Measurements from ENCODE around the gene NCKAP1.

NCKAP1 gene

GRCh38 chr2:182946958-182947369, 91.3 kb downstream of the NCKAP1 start:
- DNase-seq: no peak

DNA sequence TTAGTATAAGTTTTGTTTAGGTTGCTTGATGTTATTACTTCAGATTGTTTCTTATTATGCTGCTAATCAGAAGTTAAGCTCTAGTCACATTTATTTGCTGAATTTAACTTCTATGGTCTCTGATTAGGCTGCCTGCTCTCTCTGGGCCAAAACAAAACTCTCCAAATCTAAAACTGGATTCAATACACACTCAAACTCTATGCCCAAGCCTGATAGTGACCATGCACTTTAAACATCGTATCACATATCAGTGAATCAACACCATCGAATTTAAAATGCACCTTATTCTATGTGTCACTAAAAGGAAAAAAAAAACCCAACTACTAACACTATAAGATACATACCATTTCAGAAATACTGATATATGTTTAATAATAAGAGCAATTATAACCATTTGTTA, 94.9 kb downstream of the NCKAP1 start:
- DNase-seq: no peak

- no peak for DNase-seq
Observed at GRCh38 chr2:182942756-182943155, 95.5 kb downstream of the NCKAP1 start.

DNA sequence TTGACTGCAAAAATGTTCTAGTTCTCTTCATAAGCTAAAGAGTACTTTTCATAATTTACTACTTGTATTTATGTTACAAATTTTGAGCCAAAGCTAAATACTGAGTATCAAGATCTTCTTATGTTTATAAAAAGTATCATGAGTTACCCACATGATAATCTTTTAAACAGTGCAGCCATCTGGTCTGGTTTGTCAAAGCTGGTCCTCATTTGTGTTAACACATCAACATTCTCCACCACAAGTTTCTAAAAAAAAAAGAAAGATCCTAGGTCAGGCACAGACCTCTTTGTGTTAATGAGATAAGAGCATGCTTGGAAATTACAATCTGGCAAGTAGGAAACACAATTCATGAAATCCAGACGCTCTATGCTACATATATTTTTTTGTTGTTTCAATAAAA, 96.3 kb downstream of the NCKAP1 start:
- no peak for DNase-seq

DNA sequence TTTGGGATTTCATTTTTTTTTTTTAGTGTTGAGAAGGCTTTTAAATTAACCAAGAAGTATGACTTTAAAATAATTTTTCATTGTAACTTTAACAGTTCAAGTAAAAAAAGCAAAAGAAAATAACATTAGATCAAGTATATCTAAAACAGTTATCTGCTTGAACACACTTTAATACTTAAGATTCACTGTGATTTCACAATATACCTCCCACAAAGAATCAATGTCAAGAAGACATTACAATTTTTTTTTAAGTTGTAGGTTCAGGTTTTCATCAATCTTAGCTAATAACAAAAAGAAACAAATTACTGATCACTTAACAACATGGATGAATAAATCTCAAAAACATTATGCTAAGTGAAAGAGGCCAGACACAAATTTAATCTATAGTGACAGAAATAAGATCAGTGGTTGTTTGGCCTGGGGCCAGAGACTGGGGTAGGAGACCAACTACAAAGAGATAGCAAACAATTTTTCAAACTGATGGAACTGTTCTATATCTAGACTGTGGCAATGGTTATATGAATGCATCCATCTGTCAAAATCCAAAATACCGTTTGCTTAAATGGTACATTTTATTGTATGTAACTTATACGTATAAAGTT, 97.0 kb downstream of the NCKAP1 start:
- DNase-seq: no peak

DNA sequence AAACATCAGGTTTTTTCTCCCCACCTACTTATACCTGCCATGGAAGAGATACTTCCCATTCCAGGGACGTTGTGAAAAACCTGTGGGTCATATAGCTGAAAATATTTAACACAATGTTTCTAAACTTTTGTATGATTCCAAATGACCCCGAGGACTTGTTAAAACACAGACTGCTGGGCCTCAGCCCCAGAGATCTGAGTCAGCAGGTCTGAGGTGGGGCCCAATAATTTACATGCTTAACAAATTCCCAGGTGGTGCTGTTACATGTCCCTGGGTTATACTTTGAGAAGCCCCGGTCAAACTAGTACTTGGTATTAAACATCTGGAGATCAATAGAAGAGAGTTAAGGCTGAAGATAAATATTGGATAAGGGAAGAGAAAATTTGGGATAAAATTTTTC, 100.4 kb downstream of the NCKAP1 start:
- no peak for DNase-seq

- DNase-seq: no peak
Observed at GRCh38 chr2:182933629-182934028, 104.6 kb downstream of the NCKAP1 start.

DNA sequence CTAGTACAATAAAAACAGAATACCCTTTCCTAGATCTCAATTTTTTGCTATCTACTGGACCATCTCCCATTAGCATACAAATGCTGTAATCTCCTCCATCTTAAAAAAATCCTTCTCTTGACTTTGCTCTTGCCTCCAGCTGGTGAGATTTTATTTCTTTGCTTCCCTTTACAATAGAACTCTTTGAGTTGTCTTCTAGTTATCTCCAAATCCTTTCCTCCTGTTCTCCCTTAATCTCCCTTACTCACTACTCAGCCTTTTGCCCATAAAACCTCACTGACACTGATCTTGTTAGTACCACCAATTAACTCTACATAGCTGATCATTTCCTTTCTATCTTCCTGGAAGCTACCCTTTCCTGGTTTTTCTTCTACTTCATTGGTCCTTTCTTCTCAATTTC, 108.3 kb downstream of the NCKAP1 start:
- no peak for DNase-seq

DNA sequence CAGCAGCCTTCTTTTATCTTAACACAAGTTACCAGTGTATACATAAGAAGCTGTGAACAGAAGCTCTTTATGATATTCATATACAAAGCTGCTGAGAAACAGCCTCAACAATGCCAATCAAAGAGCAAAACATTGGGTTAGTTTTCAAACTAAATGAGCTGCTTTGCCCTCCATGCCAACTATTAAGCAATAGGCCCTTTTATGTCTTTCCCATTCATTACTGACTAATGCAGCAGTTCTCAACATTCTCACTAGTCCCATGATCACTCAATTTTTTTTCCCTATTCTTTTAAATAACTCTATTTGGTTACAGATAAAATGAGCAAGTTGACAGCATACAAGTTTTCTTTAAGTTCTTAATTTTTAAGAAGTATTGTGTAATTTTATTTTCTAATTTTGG, 114.0 kb downstream of the NCKAP1 start:
- DNase-seq: no peak

DNA sequence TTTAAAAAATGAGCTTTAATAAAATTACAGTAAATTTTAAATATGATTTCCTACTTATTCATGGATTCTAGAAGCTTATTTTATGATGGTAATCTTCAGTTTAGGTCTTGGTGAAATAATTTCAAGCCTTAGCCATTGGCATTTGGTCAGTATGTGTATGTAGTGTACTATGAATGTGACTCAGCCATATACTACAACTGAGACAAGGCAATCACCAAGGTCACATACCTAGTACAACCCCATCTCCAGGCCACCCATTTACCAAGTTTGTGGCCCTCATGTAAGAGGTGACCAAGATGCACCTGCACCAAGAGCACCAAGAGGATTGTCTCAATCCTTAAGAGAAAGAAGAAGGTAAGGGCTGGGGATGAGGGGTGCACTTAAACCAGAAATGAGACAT, 117.0 kb downstream of the NCKAP1 start:
- DNase-seq: no peak

DNA sequence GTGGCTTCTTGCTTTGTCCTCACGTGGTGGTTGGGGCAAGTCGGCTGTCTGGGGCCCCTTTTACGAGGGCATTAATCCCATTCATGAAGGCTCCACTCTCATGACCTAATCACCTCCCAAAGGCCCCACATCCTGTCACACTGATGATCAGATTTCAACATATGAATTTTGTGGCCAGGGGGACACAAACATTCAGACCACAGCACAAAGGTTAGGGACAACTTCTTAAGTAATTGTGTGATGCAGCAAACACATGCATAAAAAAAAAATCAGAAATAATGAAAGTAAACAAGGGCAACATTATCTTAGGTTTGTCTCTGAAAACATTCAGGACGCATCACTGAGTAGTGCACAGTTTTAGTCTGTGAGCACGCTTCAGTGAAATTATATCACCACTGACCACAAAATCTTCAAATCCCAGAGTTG, 117.6 kb downstream of the NCKAP1 start:
- no peak for DNase-seq

DNA sequence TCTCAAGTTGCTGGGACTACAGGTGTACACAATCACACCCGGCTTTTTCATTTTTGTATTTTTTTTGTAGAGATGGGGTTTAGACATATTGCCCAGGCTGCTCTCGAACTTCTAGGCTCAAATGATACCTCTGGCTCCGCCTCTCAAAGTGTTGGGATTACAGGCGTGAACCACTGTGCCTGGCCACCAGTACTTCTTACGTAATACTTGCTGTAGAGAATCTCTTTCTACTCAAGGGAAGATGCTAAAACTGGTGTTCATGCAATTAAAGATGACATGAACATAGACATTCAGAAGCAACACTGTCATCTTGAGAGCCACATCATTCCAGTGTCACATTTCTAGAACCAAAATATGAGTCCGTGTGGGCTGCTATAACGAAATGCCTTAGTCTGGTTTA, 118.2 kb downstream of the NCKAP1 start:
- no peak for DNase-seq

- DNase-seq: no peak
Observed at GRCh38 chr2:182918961-182919652, 119.2 kb downstream of the NCKAP1 start.

DNA sequence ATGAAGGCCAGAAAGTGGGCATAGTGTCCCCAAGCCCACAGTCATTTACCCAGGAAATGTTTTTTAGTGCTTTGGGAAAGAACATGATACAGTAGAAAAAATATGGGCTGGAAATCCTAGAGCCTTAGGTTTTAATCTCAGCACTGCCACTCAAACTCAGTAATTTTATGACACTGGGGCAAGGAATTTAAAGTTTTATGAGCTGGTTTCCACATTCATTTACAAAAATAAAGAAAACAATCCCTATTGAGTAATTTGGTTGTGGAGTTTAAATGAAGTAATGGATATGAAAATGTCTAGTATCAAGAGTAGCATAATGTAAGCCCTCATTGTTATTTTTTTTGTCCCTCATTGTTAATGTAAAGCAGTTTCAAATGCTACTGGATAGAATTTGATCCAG, 120.3 kb downstream of the NCKAP1 start:
- no peak for DNase-seq

DNA sequence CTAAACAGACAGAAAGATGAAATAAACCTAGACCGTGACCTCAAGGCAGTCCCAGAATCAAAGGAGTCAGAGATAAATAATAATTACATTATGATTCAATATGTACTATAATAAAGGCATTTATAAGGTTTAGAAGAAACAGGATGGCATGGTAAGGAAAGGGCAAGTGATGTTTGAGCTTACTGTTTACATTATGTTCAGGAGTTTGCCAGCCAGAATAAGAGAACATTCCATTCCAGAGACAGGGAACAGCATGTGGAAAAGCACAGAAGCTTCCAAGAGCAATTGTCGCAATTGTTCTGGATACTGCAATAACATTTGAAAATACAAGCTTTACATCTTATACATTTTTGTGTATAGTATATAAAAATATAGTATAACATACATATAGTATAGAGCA, 121.8 kb downstream of the NCKAP1 start:
- no peak for DNase-seq

- no peak for DNase-seq
Observed at GRCh38 chr2:182915369-182916326, 122.6 kb downstream of the NCKAP1 start.

DNA sequence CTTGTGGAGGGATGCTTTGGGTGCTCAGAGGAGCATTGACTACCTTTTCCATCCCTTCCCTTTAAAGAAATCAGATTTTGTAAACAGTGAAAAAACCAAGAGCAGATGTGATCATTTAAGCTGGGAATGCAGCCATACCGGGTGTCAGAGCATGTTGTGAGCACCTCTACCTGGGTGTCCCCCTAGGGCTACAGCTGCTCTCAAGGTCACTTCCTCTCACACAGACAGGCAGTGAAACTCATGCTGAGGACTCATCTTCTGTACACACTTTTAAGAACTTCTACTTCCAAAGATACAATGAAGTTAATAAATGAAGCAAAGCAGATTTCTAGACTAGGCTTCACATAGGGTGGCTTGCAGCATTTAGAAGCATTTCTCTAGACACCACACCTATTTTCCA, 123.4 kb downstream of the NCKAP1 start:
- DNase-seq: no peak

DNA sequence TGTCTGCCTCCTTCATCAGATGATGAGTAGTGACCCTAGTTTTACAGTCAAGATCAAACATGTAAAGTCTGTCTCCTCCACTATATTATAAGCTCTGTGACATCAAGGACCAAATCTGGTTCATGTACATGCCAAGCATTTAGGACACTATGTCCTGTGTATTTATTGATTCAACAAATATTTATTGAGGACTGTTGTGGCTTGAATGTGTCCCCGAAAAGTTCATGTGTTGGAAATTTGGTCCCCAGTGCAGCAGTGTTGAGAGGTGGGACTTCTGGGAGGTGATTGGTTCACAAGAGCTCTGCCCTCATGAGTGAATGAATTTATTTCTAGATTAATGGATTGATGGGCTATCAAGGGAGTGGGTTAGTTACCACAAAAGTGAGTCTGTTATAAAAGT, 125.2 kb downstream of the NCKAP1 start:
- no peak for DNase-seq

DNA sequence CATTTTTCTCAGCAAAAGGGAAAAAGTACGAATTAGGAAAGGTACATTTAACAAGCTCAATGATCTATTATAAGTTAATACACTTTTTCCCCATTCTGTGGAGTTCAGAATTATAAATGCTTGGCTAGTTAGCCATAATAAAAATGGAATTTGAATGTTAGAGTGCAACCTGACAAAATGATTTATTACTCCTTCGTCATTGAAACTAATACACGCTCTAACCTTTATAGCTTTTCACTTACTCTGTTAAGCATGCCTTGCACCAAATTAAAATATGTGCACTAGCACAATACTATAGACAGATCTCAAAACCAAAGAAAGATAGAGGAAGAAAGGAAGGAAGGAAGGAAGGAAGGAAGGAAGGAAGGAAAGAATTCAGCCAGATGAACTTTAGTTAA, 125.7 kb downstream of the NCKAP1 start:
- no peak for DNase-seq

GRCh38 chr2:182911813-182912517, 126.3 kb downstream of the NCKAP1 start:
- DNase-seq: no peak

GRCh38 chr2:182910965-182911364, 127.3 kb downstream of the NCKAP1 start:
- DNase-seq: no peak

DNA sequence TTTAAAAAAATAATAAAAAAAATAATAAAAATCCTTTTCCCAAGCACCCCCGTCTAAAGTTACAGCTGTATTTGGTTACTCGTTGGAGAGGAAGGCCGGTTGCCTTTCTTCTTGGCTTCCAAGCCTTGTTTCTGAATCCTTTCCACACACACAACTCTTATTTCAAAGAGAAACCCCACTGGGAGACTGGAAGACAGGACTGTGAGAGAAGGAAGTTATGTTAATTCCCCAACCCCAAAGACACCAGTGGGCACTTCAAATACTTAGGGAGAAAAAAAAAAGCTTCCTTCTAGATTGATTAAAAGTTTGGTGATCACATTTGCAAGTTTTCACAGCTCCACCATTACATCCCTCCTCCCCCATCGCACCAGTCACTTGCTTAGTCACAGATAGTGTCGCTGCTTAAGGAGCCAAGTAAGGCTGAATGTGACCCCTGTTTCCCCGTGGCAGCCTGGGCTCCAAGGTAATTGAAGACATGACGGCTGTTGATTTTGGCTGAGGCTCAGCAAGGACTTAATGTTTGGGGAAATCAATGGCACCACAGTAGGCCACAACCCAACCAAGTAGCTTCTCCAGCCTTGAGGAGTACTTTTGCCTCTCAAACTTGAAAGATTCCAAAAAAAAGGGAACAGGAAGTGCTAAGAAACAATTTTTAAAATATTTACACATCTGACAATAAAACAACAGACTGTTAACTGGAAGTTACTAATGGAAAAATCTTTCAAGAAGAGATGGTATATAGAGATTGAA, 131.0 kb downstream of the NCKAP1 start:
- DNase-seq: no peak
